HG02759 (cell line): Measurements from ENCODE around the gene HK2.
"Not testable (repeated sequence)": the region's sequence is repeated elsewhere in the genome, so short reads cannot be mapped to it uniquely, and the experiment has no call there.

Experiments
- ATAC-seq: cut with Tn5 transposase; IDR thresholded peaks from one replicate; pipeline ENCODE4 v1.9.1; 2021; ENCODE audit warnings: mild to moderate bottlenecking, moderate library complexity; ENCODE audit not compliant: unreplicated experiment

Gene HK2

GRCh38 chr2:74833418-74834233 lies at the start of gene HK2:
TSS of gene HK2 (plus strand) at chr2:74834127. CDS start at chr2:74834581, 454 bp downstream.
- ATAC-seq: peak; percentile 86

GRCh38 chr2:74789271-74789670 lies 44.7 kb upstream of the HK2 start:
- no peak for ATAC-seq

- no peak for ATAC-seq
Measured at GRCh38 chr2:74792282-74792681, 41.6 kb upstream of the HK2 start.

- ATAC-seq: not testable (repeated sequence)
Measured at GRCh38 chr2:74794878-74795277, 39.0 kb upstream of the HK2 start.

- ATAC-seq: no peak
Measured at GRCh38 chr2:74806355-74806839, 27.5 kb upstream of the HK2 start.

GRCh38 chr2:74806920-74807319 lies 27.0 kb upstream of the HK2 start:
- ATAC-seq: no peak

- no peak for ATAC-seq
Measured at GRCh38 chr2:74812787-74813590, 20.9 kb upstream of the HK2 start.

GRCh38 chr2:74814102-74814501 lies 19.8 kb upstream of the HK2 start:
- no peak for ATAC-seq

GRCh38 chr2:74815941-74816340 lies 18.0 kb upstream of the HK2 start:
- ATAC-seq: no peak

GRCh38 chr2:74816540-74817303 lies 17.2 kb upstream of the HK2 start:
- peak; percentile 67 for ATAC-seq

GRCh38 chr2:74817304-74817675 lies 16.6 kb upstream of the HK2 start:
- ATAC-seq: no peak

- ATAC-seq: no peak
Measured at GRCh38 chr2:74819702-74820101, 14.2 kb upstream of the HK2 start.

- ATAC-seq: no peak
Measured at GRCh38 chr2:74821177-74822126, 12.5 kb upstream of the HK2 start.

- no peak for ATAC-seq
Measured at GRCh38 chr2:74822771-74823566, 11.0 kb upstream of the HK2 start.

GRCh38 chr2:74824679-74825078 lies 9.2 kb upstream of the HK2 start:
- ATAC-seq: no peak

- ATAC-seq: no peak
Measured at GRCh38 chr2:74828543-74828942, 5.4 kb upstream of the HK2 start.

GRCh38 chr2:74831693-74832530 lies 2.0 kb upstream of the HK2 start:
- ATAC-seq: no peak

- ATAC-seq: peak; percentile 4
Measured at GRCh38 chr2:74834234-74834791, 386 bp downstream of the HK2 start.
